Peyer's patch (tissue), 4 donors: ENCODE results near the gene FMN1.

Experiments
- POLR2A ChIP-seq, 2 donors: fragments of 450-650 bp; IDR thresholded peaks; one replicate each; pipeline ENCODE4 v1.5.1; 2017; ENCODE audit warnings: antibody characterized with exemption in 2 of 2, mild to moderate bottlenecking in 2 of 2, moderate library complexity in 2 of 2
- TF ChIP-seq, protein P1 (sequence below), 6 experiments: fragments of 450-650 bp in 4 of 6; fragments of 200-600 bp in 2 of 6; sonication (generic) in 1 of 6; IDR thresholded peaks; one replicate each; pipeline ENCODE4 v1.5.1; 2017 to 2019; ENCODE audit warnings: antibody characterized with exemption in 6 of 6, mild to moderate bottlenecking in 3 of 6, moderate library complexity in 1 of 6

GRCh38 chr15:33080006-33080405, 114.5 kb downstream of the FMN1 start:
- TF ChIP-seq, protein P1, sequence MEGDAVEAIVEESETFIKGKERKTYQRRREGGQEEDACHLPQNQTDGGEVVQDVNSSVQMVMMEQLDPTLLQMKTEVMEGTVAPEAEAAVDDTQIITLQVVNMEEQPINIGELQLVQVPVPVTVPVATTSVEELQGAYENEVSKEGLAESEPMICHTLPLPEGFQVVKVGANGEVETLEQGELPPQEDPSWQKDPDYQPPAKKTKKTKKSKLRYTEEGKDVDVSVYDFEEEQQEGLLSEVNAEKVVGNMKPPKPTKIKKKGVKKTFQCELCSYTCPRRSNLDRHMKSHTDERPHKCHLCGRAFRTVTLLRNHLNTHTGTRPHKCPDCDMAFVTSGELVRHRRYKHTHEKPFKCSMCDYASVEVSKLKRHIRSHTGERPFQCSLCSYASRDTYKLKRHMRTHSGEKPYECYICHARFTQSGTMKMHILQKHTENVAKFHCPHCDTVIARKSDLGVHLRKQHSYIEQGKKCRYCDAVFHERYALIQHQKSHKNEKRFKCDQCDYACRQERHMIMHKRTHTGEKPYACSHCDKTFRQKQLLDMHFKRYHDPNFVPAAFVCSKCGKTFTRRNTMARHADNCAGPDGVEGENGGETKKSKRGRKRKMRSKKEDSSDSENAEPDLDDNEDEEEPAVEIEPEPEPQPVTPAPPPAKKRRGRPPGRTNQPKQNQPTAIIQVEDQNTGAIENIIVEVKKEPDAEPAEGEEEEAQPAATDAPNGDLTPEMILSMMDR (IDR thresholded peaks at IDR 0.05), result no peak
- no peak for TF ChIP-seq POLR2A (IDR thresholded peaks at IDR 0.05)
